ENCODE results near the gene PSMA3. TPM values are rescaled to one million over a fixed set of nuclear protein-coding genes. Genes with fewer than 3 reads are reported as not detected.

The PSMA3 gene
- total and polyA plus RNA-seq, 2 of the 8 experiments (the other 6 are each of a cell fraction or from before 2014, with no cell fraction given): 285 to 507 TPM

GRCh38 chr14:58244556-58245387 lies at the start of gene PSMA3 (continued):
- TF ChIP-seq CHD7 (IDR thresholded peaks at IDR 0.05; ENCODE audit: insufficient replicate concordance, low read length) (no peak), POLR2AphosphoS5 (IDR thresholded peaks at IDR 0.05; ENCODE audit: low read depth, low read length) (peak; percentile 96), NRF1 (IDR thresholded peaks at IDR 0.05; ENCODE audit: low read depth, low read length) (peak; percentile 67), EGR1 (IDR thresholded peaks at IDR 0.05; ENCODE audit: borderline replicate concordance, low read depth, low read length) (no peak), CEBPB (IDR thresholded peaks at IDR 0.05; ENCODE audit: low read depth, low read length) (no peak), HDAC2 (IDR thresholded peaks at IDR 0.05; ENCODE audit: borderline replicate concordance in 1 of 2, low read depth in 2 of 2, low read length in 2 of 2) (peak in 1 of 2 experiments; percentile 82; a peak in 2 of 4 replicates), JUND (IDR thresholded peaks at IDR 0.05; ENCODE audit: low read length) (no peak), GTF2F1 (IDR thresholded peaks at IDR 0.05; ENCODE audit: borderline replicate concordance, low read depth, low read length) (peak; percentile 32; the same call in 1 of the 2 replicates), TBP (IDR thresholded peaks at IDR 0.05; ENCODE audit: low read depth, low read length) (peak; percentile 93), SRF (IDR thresholded peaks at IDR 0.05; ENCODE audit: low read depth, low read length) (no peak)
